DMS114 treated with DMSO at 0.1 percent for 48 hours (cell line): Measurements from ENCODE around the gene CDKN2D.
A peak's percentile ranks its signal among the peaks of the same experiment; 100 is the strongest.
"Not testable (repeated sequence)": the region's sequence is repeated elsewhere in the genome, so short reads cannot be mapped to it uniquely, and the experiment has no call there.

Source experiments
- DNase-seq: peaks from one replicate; lab custom pipeline; 2025; ENCODE audit not compliant: unreplicated experiment; lab: John Stamatoyannopoulos, UW

The CDKN2D gene

GRCh38 chr19:10582091-10582490, 13.3 kb upstream of the CDKN2D start:
- no peak for DNase-seq

GRCh38 chr19:10580979-10581631, 12.3 kb upstream of the CDKN2D start:
- DNase-seq: peak; percentile 73

GRCh38 chr19:10577951-10578350, 9.2 kb upstream of the CDKN2D start:
- DNase-seq: no peak

- DNase-seq: no peak
These were observed 6.4 kb upstream of the CDKN2D start for GRCh38 chr19:10575011-10575716.

GRCh38 chr19:10574462-10574861, 5.7 kb upstream of the CDKN2D start:
- DNase-seq: no peak

- DNase-seq: not testable (repeated sequence)
These were observed 5.0 kb upstream of the CDKN2D start for GRCh38 chr19:10573793-10574192.

- no peak for DNase-seq
These were observed 535 bp downstream of the CDKN2D start for GRCh38 chr19:10568062-10568825.

- no peak for DNase-seq
These were observed 1.1 kb downstream of the CDKN2D start for GRCh38 chr19:10567656-10568055.

- no peak for DNase-seq
These were observed 1.9 kb downstream of the CDKN2D start for GRCh38 chr19:10566658-10567410.

GRCh38 chr19:10566408-10566657, 2.4 kb downstream of the CDKN2D start:
- DNase-seq: no peak

- DNase-seq: peak; percentile 89
These were observed 3.0 kb downstream of the CDKN2D start, which contains the start of gene KRI1 for GRCh38 chr19:10565567-10566407. TSS of gene KRI1 (minus strand) at chr19:10566010. CDS start at chr19:10565999, 11 bp downstream.

- DNase-seq: no peak
These were observed 3.7 kb downstream of the CDKN2D start for GRCh38 chr19:10565028-10565566.

- no peak for DNase-seq
These were observed 6.2 kb downstream of the CDKN2D start for GRCh38 chr19:10562609-10563008.

- DNase-seq: no peak
These were observed 8.6 kb downstream of the CDKN2D start for GRCh38 chr19:10560154-10560553.

GRCh38 chr19:10557603-10558197, 11.1 kb downstream of the CDKN2D start:
- no peak for DNase-seq

GRCh38 chr19:10555610-10555973, 13.2 kb downstream of the CDKN2D start:
- DNase-seq: no peak

- DNase-seq: no peak
These were observed 13.8 kb downstream of the CDKN2D start for GRCh38 chr19:10554760-10555609.

GRCh38 chr19:10553943-10554381, 14.8 kb downstream of the CDKN2D start:
- no peak for DNase-seq

GRCh38 chr19:10553087-10553667, 15.6 kb downstream of the CDKN2D start:
- no peak for DNase-seq
